Caco-2 (cell line): ENCODE results near the gene LMO7. TPM values are rescaled to one million over a fixed set of nuclear protein-coding genes. Genes with fewer than 3 reads are reported as not detected.
"Not testable (repeated sequence)": the region's sequence is repeated elsewhere in the genome, so short reads cannot be mapped to it uniquely, and the experiment has no call there.

ENCODE experiments used
- BruUV-seq: library from RNA; stranded (reverse); fragments of 400-500 nt; replicated peaks from 2 replicates; lab custom pipeline; 2021; lab: Mats Ljungman, UMichigan
- CTCF ChIA-PET: fragments of 300-600 bp; sonication (Branson Sonifier 250); formaldehyde crosslinking; loops from one replicate; lab custom pipeline; 2022; ENCODE audit warnings: antibody characterized with exemption; lab: Charles Lee
- POLR2A ChIA-PET: fragments of 300-600 bp; sonication (Branson Sonifier 250); formaldehyde crosslinking; loops from one replicate; lab custom pipeline; 2022; ENCODE audit warnings: antibody characterized with exemption; lab: Charles Lee
- DNase-seq, 2 experiments: peaks; one replicate each; pipeline versions ENCODE4 v3.0.0 to v3.0.0-alpha.2; 2020 to 2022
- H3K27me3 ChIP-seq: replicated peaks from 2 replicates; pipeline ENCODE4 v1.6.0; 2011; ENCODE audit warnings: low read length; ENCODE audit not compliant: control insufficient read depth, insufficient read depth
- H3K36me3 ChIP-seq: 2 replicates; pipeline ENCODE4 v1.5.1; 2011; ENCODE audit warnings: low read length; ENCODE audit not compliant: control insufficient read depth, insufficient read depth
- H3K4me1 ChIP-seq: fragments of 250-450 bp; sonication (Bioruptor Pico); 2 replicates; pipeline ENCODE4 v1.5.1; 2020; ENCODE audit warnings: mild to moderate bottlenecking
- H3K4me3 ChIP-seq: 2 replicates; pipeline ENCODE4 v1.5.1; 2011; ENCODE audit warnings: low read depth, mild to moderate bottlenecking, control low read depth, low read length
- H3K9me3 ChIP-seq: fragments of 250-450 bp; sonication (Bioruptor Pico); 2 replicates; pipeline ENCODE4 v1.5.1; 2020; ENCODE audit warnings: mild to moderate bottlenecking, moderate library complexity
- H3K27ac Mint-ChIP-seq: one replicate; pipeline ENCODE4 v1.8.0; 2022; ENCODE audit warnings: mixed read lengths; ENCODE audit not compliant: unreplicated experiment
- H3K27me3 Mint-ChIP-seq: one replicate; pipeline ENCODE4 v1.8.0; 2022; ENCODE audit warnings: mixed read lengths; ENCODE audit not compliant: insufficient read depth, unreplicated experiment
- H3K36me3 Mint-ChIP-seq: one replicate; pipeline ENCODE4 v1.8.0; 2022; ENCODE audit warnings: mild to moderate bottlenecking, mixed read lengths; ENCODE audit not compliant: insufficient read depth, unreplicated experiment
- H3K4me1 Mint-ChIP-seq: one replicate; pipeline ENCODE4 v1.8.0; 2022; ENCODE audit warnings: low read depth, mixed read lengths; ENCODE audit not compliant: unreplicated experiment
- H3K4me3 Mint-ChIP-seq: one replicate; pipeline ENCODE4 v1.8.0; 2022; ENCODE audit warnings: mild to moderate bottlenecking, moderate library complexity, mixed read lengths; ENCODE audit not compliant: unreplicated experiment
- H3K9me3 Mint-ChIP-seq: one replicate; pipeline ENCODE4 v1.8.0; 2022; ENCODE audit warnings: mixed read lengths; ENCODE audit not compliant: unreplicated experiment
- CTCF ChIP-seq, 2 experiments: fragments of 200-600 bp in 1 of 2; IDR thresholded peaks; 1 replicate in 1 of 2; 2 replicates in 1 of 2; pipeline versions ENCODE4 v1.5.1 to v1.8.0; 2011 to 2022; ENCODE audit warnings: antibody characterized with exemption in 1 of 2, control low read depth in 1 of 2, inconsistent platforms in 1 of 2, low read depth in 1 of 2, low read length in 1 of 2, mild to moderate bottlenecking in 1 of 2, moderate library complexity in 1 of 2; ENCODE audit not compliant: insufficient read depth in 1 of 2, severe bottlenecking in 1 of 2, unreplicated experiment in 1 of 2
- intact Hi-C: fragments of 100-400 bp; cut with micrococcal nuclease; formaldehyde crosslinking; loops from one replicate; pipeline ENCODE4 v1.10.0; 2022; ENCODE audit not compliant: unreplicated experiment
- total RNA-seq: library from RNA; stranded (reverse); gene quantifications from 2 replicates; pipeline ENCODE4 v1.2.3, GENCODE V29; 2022

The LMO7 gene
- total RNA-seq, 1 experiment from 2014 or later, result 209 TPM

- intact Hi-C loops, result no loop called here
- Mint-ChIP-seq H3K36me3 (peaks cover 22% of the 10 kb centered on the region), H3K4me1 (peaks cover 9% of the 10 kb centered on the region), H3K9me3 (peaks cover 23% of the 10 kb centered on the region), H3K27ac (no peak overlapping the region), H3K27me3 (no peaks in the 10 kb centered on the region), H3K4me3 (no peak overlapping the region)
- peaks cover 7% of the 10 kb centered on the region; the same call in 1 of the 2 replicates for H3K9me3 ChIP-seq
- no peak overlapping the region for H3K4me3 ChIP-seq
- no peaks in the 10 kb centered on the region for H3K36me3 ChIP-seq
- H3K4me1 ChIP-seq, result peaks cover 21% of the 10 kb centered on the region
- CTCF ChIA-PET, result no interaction called here
- DNase-seq, result no peak
- POLR2A ChIA-PET, result no interaction called here
- BruUV-seq, result no TSS peak
- no peak for TF ChIP-seq CTCF (IDR thresholded peaks at IDR 0.05; ENCODE audit: insufficient read depth in 1 of 2, low read depth in 1 of 2, low read length in 1 of 2, severe bottlenecking in 1 of 2, unreplicated experiment in 1 of 2)
- no peaks in the 10 kb centered on the region for H3K27me3 ChIP-seq
These were observed 62.9 kb downstream of the LMO7 start for GRCh38 chr13:75699062-75699461.

- H3K4me1 ChIP-seq, result peaks cover 20% of the 10 kb centered on the region
- POLR2A ChIA-PET, H3K4me3 Mint-ChIP-seq, H3K9me3 ChIP-seq, H3K27me3 ChIP-seq, H3K27ac Mint-ChIP-seq, BruUV-seq, H3K4me1 Mint-ChIP-seq, H3K36me3 ChIP-seq, H3K4me3 ChIP-seq, CTCF ChIA-PET, intact Hi-C loops, H3K27me3 Mint-ChIP-seq: not testable (repeated sequence)
- H3K9me3 Mint-ChIP-seq, result peaks cover 23% of the 10 kb centered on the region
- peaks cover 17% of the 10 kb centered on the region for H3K36me3 Mint-ChIP-seq
- DNase-seq, result peak in 1 of 2 experiments; percentile 19
These were observed 63.6 kb downstream of the LMO7 start for GRCh38 chr13:75699717-75700116.

- peaks cover 7% of the 10 kb centered on the region; the same call in 1 of the 2 replicates for H3K9me3 ChIP-seq
- peaks cover 8% of the 10 kb centered on the region for H3K4me1 Mint-ChIP-seq
- no peak overlapping the region for H3K27ac Mint-ChIP-seq
- H3K36me3 ChIP-seq, result no peaks in the 10 kb centered on the region
- no peak for TF ChIP-seq CTCF (IDR thresholded peaks at IDR 0.05; ENCODE audit: insufficient read depth in 1 of 2, low read depth in 1 of 2, low read length in 1 of 2, severe bottlenecking in 1 of 2, unreplicated experiment in 1 of 2)
- ChIA-PET POLR2A (no interaction called here), CTCF (no interaction called here)
- BruUV-seq, result no TSS peak
- no peak overlapping the region for H3K4me3 Mint-ChIP-seq
- peaks cover 23% of the 10 kb centered on the region for H3K9me3 Mint-ChIP-seq
- H3K4me1 ChIP-seq, result peaks cover 20% of the 10 kb centered on the region
- H3K36me3 Mint-ChIP-seq, result peaks cover 17% of the 10 kb centered on the region
- H3K27me3 Mint-ChIP-seq, result no peaks in the 10 kb centered on the region
- no peaks in the 10 kb centered on the region for H3K27me3 ChIP-seq
- DNase-seq, result no peak
- intact Hi-C loops, result no loop called here
- no peak overlapping the region for H3K4me3 ChIP-seq
These were observed 64.4 kb downstream of the LMO7 start for GRCh38 chr13:75700552-75700951.
